NK-92 (cell line): ENCODE results near the gene GGTA1.
"Not testable (repeated sequence)": the region's sequence is repeated elsewhere in the genome, so short reads cannot be mapped to it uniquely, and the experiment has no call there.

ENCODE experiments used
- DNase-seq: peaks from one replicate; lab custom pipeline; 2025; ENCODE audit not compliant: unreplicated experiment; lab: John Stamatoyannopoulos, UW

Gene GGTA1

GRCh38 chr9:121459513-121459912 is 40.1 kb downstream of the GGTA1 start:
- DNase-seq = no peak

GRCh38 chr9:121458449-121458848 is 41.2 kb downstream of the GGTA1 start:
- not testable (repeated sequence) for DNase-seq

GRCh38 chr9:121455527-121456239 is 44.0 kb downstream of the GGTA1 start:
- no peak for DNase-seq

GRCh38 chr9:121454972-121455371 is 44.7 kb downstream of the GGTA1 start:
- DNase-seq = no peak

GRCh38 chr9:121453232-121453892 is 46.3 kb downstream of the GGTA1 start:
- no peak for DNase-seq

- DNase-seq = no peak
These were observed 47.6 kb downstream of the GGTA1 start for GRCh38 chr9:121452085-121452484.

GRCh38 chr9:121451586-121451985 is 48.1 kb downstream of the GGTA1 start:
- DNase-seq = no peak

GRCh38 chr9:121450241-121450640 is 49.4 kb downstream of the GGTA1 start:
- no peak for DNase-seq

- no peak for DNase-seq
These were observed 49.9 kb downstream of the GGTA1 start for GRCh38 chr9:121449786-121450185.

- DNase-seq = no peak
These were observed 52.3 kb downstream of the GGTA1 start for GRCh38 chr9:121447321-121447834.

GRCh38 chr9:121445986-121446385 is 53.7 kb downstream of the GGTA1 start:
- no peak for DNase-seq

- DNase-seq = no peak
These were observed 55.7 kb downstream of the GGTA1 start for GRCh38 chr9:121443981-121444380.

- no peak for DNase-seq
These were observed 58.5 kb downstream of the GGTA1 start for GRCh38 chr9:121441165-121441564.

- no peak for DNase-seq
These were observed 59.7 kb downstream of the GGTA1 start for GRCh38 chr9:121439711-121440664.

GRCh38 chr9:121439016-121439415 is 60.6 kb downstream of the GGTA1 start:
- no peak for DNase-seq

GRCh38 chr9:121437891-121438290 is 61.8 kb downstream of the GGTA1 start:
- DNase-seq = no peak

GRCh38 chr9:121437046-121437445 is 62.6 kb downstream of the GGTA1 start:
- DNase-seq = not testable (repeated sequence)

GRCh38 chr9:121434969-121435368 is 64.7 kb downstream of the GGTA1 start:
- no peak for DNase-seq

GRCh38 chr9:121427899-121428298 is 71.7 kb downstream of the GGTA1 start:
- no peak for DNase-seq

GRCh38 chr9:121424024-121424432 is 75.6 kb downstream of the GGTA1 start:
- no peak for DNase-seq

- no peak for DNase-seq
These were observed 87.7 kb downstream of the GGTA1 start for GRCh38 chr9:121411993-121412392.
